H9 (cell line): ENCODE results near the gene DCTN1. TPM values are rescaled to one million over a fixed set of nuclear protein-coding genes. Genes with fewer than 3 reads are reported as not detected.

Source experiments
- DNase-seq: peaks from one replicate; pipeline ENCODE4 v3.0.0-alpha.2; 2017
- H2AFZ ChIP-seq: one replicate; pipeline ENCODE4 v1.6.1; 2013; ENCODE audit warnings: mild to moderate bottlenecking, low read length, control low read depth, moderate library complexity
- H2AK5ac ChIP-seq: 2 replicates; pipeline ENCODE4 v1.6.1; 2013; ENCODE audit warnings: low read length, control low read depth, mixed read lengths; ENCODE audit not compliant: insufficient read length
- H2BK120ac ChIP-seq: one replicate; pipeline ENCODE4 v1.6.1; 2013; ENCODE audit warnings: low read depth, mild to moderate bottlenecking, low read length, control low read depth, inconsistent platforms; ENCODE audit not compliant: poor library complexity, severe bottlenecking
- H2BK12ac ChIP-seq: 2 replicates; pipeline ENCODE4 v1.6.1; 2013; ENCODE audit warnings: low read length, control low read depth, mixed read lengths, low read depth; ENCODE audit not compliant: insufficient read length
- H2BK15ac ChIP-seq: 2 replicates; pipeline ENCODE4 v1.6.1; 2013; ENCODE audit warnings: low read depth, low read length, control low read depth
- H2BK20ac ChIP-seq: one replicate; pipeline ENCODE4 v1.6.1; 2013; ENCODE audit warnings: low read depth, mild to moderate bottlenecking, low read length, control low read depth, inconsistent platforms; ENCODE audit not compliant: poor library complexity, severe bottlenecking
- H2BK5ac ChIP-seq: 2 replicates; pipeline ENCODE4 v1.6.1; 2013; ENCODE audit warnings: low read length, control low read depth, mixed read lengths; ENCODE audit not compliant: insufficient read length
- H3K14ac ChIP-seq: 2 replicates; pipeline ENCODE4 v1.6.1; 2013; ENCODE audit warnings: low read length, control low read depth; ENCODE audit not compliant: insufficient read depth
- H3K18ac ChIP-seq: 2 replicates; pipeline ENCODE4 v1.6.1; 2013; ENCODE audit warnings: low read depth, mild to moderate bottlenecking, mixed read lengths, low read length, control low read depth; ENCODE audit not compliant: insufficient read length
- H3K23ac ChIP-seq: 2 replicates; pipeline ENCODE4 v1.6.1; 2013; ENCODE audit warnings: low read length, control low read depth, mixed read lengths, low read depth; ENCODE audit not compliant: insufficient read length
- H3K23me2 ChIP-seq: 2 replicates; pipeline ENCODE4 v1.6.1; 2013; ENCODE audit warnings: low read depth, mild to moderate bottlenecking, mixed read lengths, low read length, control low read depth; ENCODE audit not compliant: insufficient read length, poor library complexity, severe bottlenecking
- H3K27ac ChIP-seq: 2 replicates; pipeline ENCODE4 v1.5.1; 2013; ENCODE audit warnings: low read length, control low read depth, mixed read lengths, low read depth; ENCODE audit not compliant: insufficient read length
- H3K27me3 ChIP-seq: 2 replicates; pipeline ENCODE4 v1.6.1; 2013; ENCODE audit warnings: low read length, control low read depth, inconsistent platforms; ENCODE audit not compliant: insufficient read depth
- H3K4ac ChIP-seq: 2 replicates; pipeline ENCODE4 v1.6.1; 2013; ENCODE audit warnings: low read depth, mild to moderate bottlenecking, control low read depth, inconsistent platforms, low read length, moderate library complexity
- H3K4me1 ChIP-seq: 2 replicates; pipeline ENCODE4 v1.6.1; 2013; ENCODE audit warnings: low read length, control low read depth, inconsistent platforms; ENCODE audit not compliant: insufficient read depth
- H3K4me2 ChIP-seq: 2 replicates; pipeline ENCODE4 v1.6.1; 2013; ENCODE audit warnings: low read length, control low read depth, mixed read lengths; ENCODE audit not compliant: insufficient read length, insufficient read depth
- H3K56ac ChIP-seq: 2 replicates; pipeline ENCODE4 v1.6.1; 2013; ENCODE audit warnings: low read depth, mild to moderate bottlenecking, mixed read lengths, low read length, control low read depth; ENCODE audit not compliant: insufficient read length
- H3K79me1 ChIP-seq: 2 replicates; pipeline ENCODE4 v1.6.1; 2013; ENCODE audit warnings: low read depth, mild to moderate bottlenecking, moderate library complexity, low read length, control low read depth, inconsistent platforms; ENCODE audit not compliant: insufficient read depth, poor library complexity, severe bottlenecking
- H3K79me2 ChIP-seq: 2 replicates; pipeline ENCODE4 v1.6.1; 2013; ENCODE audit warnings: low read length, control low read depth, inconsistent platforms; ENCODE audit not compliant: insufficient read depth
- H3K9ac ChIP-seq: 2 replicates; pipeline ENCODE4 v1.6.1; 2013; ENCODE audit warnings: low read length, control low read depth, mixed read lengths; ENCODE audit not compliant: insufficient read length; ENCODE audit errors: extremely low read depth
- H3K9me3 ChIP-seq: one replicate; pipeline ENCODE4 v1.6.1; 2013; ENCODE audit warnings: low read depth, low read length, inconsistent platforms; ENCODE audit not compliant: control insufficient read depth
- H3T11ph ChIP-seq: one replicate; pipeline ENCODE4 v1.6.1; 2013; ENCODE audit warnings: mild to moderate bottlenecking, low read length, control low read depth, inconsistent platforms
- H4K20me1 ChIP-seq: one replicate; pipeline ENCODE4 v1.6.1; 2013; ENCODE audit not compliant: control insufficient read depth, insufficient read length, insufficient read depth
- H4K5ac ChIP-seq: 2 replicates; pipeline ENCODE4 v1.6.1; 2013; ENCODE audit warnings: low read depth, mild to moderate bottlenecking, mixed read lengths, low read length, control low read depth; ENCODE audit not compliant: insufficient read length
- H4K8ac ChIP-seq: replicated peaks from 2 replicates; pipeline ENCODE4 v1.6.1; 2013; ENCODE audit warnings: low read length, control low read depth, mixed read lengths, low read depth; ENCODE audit not compliant: insufficient read length
- H4K91ac ChIP-seq: 2 replicates; pipeline ENCODE4 v1.6.1; 2013; ENCODE audit warnings: low read depth, mild to moderate bottlenecking, moderate library complexity, mixed read lengths, low read length, control low read depth; ENCODE audit not compliant: insufficient read length
- H3K27ac Mint-ChIP-seq, 3 experiments: 2 replicates in 2 of 3; 3 replicates in 1 of 3; pipeline ENCODE4 v1.8.0; 2020 to 2021; ENCODE audit warnings: mixed read lengths in 3 of 3, mild to moderate bottlenecking in 1 of 3, moderate library complexity in 1 of 3
- H3K27me3 Mint-ChIP-seq: 2 replicates; pipeline ENCODE4 v1.8.0; 2021; ENCODE audit warnings: low read depth, mild to moderate bottlenecking, moderate library complexity, mixed read lengths
- H3K36me3 Mint-ChIP-seq, 3 experiments: 2 replicates in 2 of 3; 3 replicates in 1 of 3; pipeline ENCODE4 v1.8.0; 2020 to 2021; ENCODE audit warnings: low read depth in 3 of 3, mixed read lengths in 3 of 3; ENCODE audit not compliant: insufficient read depth in 1 of 3
- H3K4me1 Mint-ChIP-seq, 2 experiments: 2 replicates each; pipeline ENCODE4 v1.8.0; 2020; ENCODE audit warnings: mixed read lengths in 2 of 2
- H3K4me3 Mint-ChIP-seq, 2 experiments: 2 replicates in 1 of 2; 3 replicates in 1 of 2; pipeline ENCODE4 v1.8.0; 2020 to 2021; ENCODE audit warnings: mild to moderate bottlenecking in 2 of 2, mixed read lengths in 2 of 2, moderate library complexity in 1 of 2
- H3K9me3 Mint-ChIP-seq, 2 experiments: 2 replicates in 1 of 2; 3 replicates in 1 of 2; pipeline ENCODE4 v1.8.0; 2020; ENCODE audit warnings: mild to moderate bottlenecking in 2 of 2, mixed read lengths in 2 of 2, moderate library complexity in 1 of 2
- WGBS: extraction: QIAGEN DNeasy Blood & Tissue Kit; methylation state at CpG from one replicate; pipeline ENCODE4 v1.1.7; 2013; ENCODE audit warnings: missing lambda C conversion rate, low lambda C conversion rate, mixed read lengths; ENCODE audit not compliant: insufficient read length; ENCODE audit errors: extremely low coverage; 5-methylcytosine and 5-hydroxymethylcytosine counted together
- total RNA-seq: library from RNA; stranded (reverse); gene quantifications from 2 replicates; pipeline ENCODE4 v1.2.1, GENCODE V29; 2021
- TF ChIP-seq, protein P1 (sequence below): fragments of 200-600 bp; sonication (generic); conservative IDR thresholded peaks from 3 replicates; pipeline ENCODE4 v1.8.0; 2021; ENCODE audit warnings: antibody characterized with exemption, mild to moderate bottlenecking

DCTN1 gene
- total RNA-seq, 1 experiment from 2014 or later = 141 TPM

DNA sequence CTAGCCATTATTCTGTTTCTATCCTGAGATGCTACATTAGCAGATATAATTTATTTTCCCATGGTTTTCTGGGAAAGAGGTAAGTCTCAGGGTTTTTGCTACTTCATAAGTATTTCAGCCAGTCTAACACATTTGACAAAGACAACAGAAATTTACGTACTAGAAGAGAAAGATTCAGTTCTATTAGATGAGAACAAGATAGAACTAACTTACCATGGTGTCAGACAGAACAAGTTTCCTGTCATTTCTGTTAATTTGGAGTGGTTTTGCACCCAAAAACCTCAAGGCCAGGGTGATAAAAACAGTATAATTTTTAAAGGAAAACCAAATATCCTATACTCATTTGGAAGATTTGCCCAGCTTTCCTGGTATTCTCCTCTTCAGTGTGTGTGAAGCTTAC, 52.5 kb downstream of the DCTN1 start:
- no peak overlapping the region for H3K18ac ChIP-seq
- H3K23ac ChIP-seq = no peak overlapping the region
- H4K91ac ChIP-seq = no peak overlapping the region
- H3T11ph ChIP-seq = no peak overlapping the region
- H3K27ac Mint-ChIP-seq = no peak overlapping the region; a peak in 1 of 7 replicates
- H2BK20ac ChIP-seq = no peak overlapping the region
- no peaks in the 10 kb centered on the region for H3K79me1 ChIP-seq
- no peak overlapping the region for H3K14ac ChIP-seq
- H3K36me3 Mint-ChIP-seq = no peaks in the 10 kb centered on the region
- no peak overlapping the region for H3K27ac ChIP-seq
- peaks cover 8 to 12% of the 10 kb centered on the region in 2 experiments for H3K4me1 Mint-ChIP-seq
- H2AFZ ChIP-seq = no peak overlapping the region
- H3K27me3 ChIP-seq = no peaks in the 10 kb centered on the region
- no peak overlapping the region for H4K5ac ChIP-seq
- H3K9ac ChIP-seq = no peak overlapping the region
- H2BK15ac ChIP-seq = no peak overlapping the region
- no peak overlapping the region for H3K4me2 ChIP-seq
- H4K20me1 ChIP-seq = no peaks in the 10 kb centered on the region
- H4K8ac ChIP-seq = no peak overlapping the region
- H3K9me3 ChIP-seq = no peaks in the 10 kb centered on the region
- no peak overlapping the region for H3K4ac ChIP-seq
- H3K79me2 ChIP-seq = no peaks in the 10 kb centered on the region
- no peak overlapping the region for H3K4me3 Mint-ChIP-seq
- H3K4me1 ChIP-seq = no peaks in the 10 kb centered on the region
- no peak overlapping the region for H2AK5ac ChIP-seq
- no peak overlapping the region for H3K56ac ChIP-seq
- H2BK5ac ChIP-seq = no peak overlapping the region
- H2BK120ac ChIP-seq = no peak overlapping the region
- WGBS = no CpG with 5 or more reads among the region's 1 CpG
- H3K27me3 Mint-ChIP-seq = peaks cover 3% of the 10 kb centered on the region; the same call in 1 of the 2 replicates
- no peaks in the 10 kb centered on the region for H3K23me2 ChIP-seq
- no peaks in the 10 kb centered on the region for H3K9me3 Mint-ChIP-seq
- no peak overlapping the region for H2BK12ac ChIP-seq
- TF ChIP-seq, protein P1, sequence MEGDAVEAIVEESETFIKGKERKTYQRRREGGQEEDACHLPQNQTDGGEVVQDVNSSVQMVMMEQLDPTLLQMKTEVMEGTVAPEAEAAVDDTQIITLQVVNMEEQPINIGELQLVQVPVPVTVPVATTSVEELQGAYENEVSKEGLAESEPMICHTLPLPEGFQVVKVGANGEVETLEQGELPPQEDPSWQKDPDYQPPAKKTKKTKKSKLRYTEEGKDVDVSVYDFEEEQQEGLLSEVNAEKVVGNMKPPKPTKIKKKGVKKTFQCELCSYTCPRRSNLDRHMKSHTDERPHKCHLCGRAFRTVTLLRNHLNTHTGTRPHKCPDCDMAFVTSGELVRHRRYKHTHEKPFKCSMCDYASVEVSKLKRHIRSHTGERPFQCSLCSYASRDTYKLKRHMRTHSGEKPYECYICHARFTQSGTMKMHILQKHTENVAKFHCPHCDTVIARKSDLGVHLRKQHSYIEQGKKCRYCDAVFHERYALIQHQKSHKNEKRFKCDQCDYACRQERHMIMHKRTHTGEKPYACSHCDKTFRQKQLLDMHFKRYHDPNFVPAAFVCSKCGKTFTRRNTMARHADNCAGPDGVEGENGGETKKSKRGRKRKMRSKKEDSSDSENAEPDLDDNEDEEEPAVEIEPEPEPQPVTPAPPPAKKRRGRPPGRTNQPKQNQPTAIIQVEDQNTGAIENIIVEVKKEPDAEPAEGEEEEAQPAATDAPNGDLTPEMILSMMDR = no peak
- DNase-seq = no peak
